ENCODE results near the gene MYMX.

The MYMX gene

DNA sequence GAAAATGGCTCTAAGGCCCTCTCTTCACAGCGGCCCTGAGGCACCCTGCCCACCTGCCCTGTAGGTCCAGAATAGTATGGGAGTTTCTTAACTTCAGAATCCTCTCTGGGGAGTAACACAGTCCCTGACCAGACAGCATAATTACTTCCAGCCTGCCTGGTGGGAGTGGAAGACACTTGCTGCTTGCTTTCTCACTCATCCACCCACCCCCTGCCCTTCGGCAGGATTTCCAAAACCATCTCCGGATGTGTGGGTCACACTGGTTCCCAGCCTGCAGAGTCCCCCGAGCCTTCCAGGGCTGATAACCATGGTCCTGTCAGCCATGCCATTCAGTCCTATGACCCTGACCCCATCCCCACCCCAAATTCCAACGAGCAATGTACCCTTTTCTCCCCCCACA, 12.1 kb downstream of the MYMX start:
- ATAC-seq = no peak
- TF ChIP-seq, protein P1, sequence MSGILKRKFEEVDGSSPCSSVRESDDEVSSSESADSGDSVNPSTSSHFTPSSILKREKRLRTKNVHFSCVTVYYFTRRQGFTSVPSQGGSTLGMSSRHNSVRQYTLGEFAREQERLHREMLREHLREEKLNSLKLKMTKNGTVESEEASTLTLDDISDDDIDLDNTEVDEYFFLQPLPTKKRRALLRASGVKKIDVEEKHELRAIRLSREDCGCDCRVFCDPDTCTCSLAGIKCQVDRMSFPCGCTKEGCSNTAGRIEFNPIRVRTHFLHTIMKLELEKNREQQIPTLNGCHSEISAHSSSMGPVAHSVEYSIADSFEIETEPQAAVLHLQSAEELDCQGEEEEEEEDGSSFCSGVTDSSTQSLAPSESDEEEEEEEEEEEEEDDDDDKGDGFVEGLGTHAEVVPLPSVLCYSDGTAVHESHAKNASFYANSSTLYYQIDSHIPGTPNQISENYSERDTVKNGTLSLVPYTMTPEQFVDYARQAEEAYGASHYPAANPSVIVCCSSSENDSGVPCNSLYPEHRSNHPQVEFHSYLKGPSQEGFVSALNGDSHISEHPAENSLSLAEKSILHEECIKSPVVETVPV (CRISPR knock-in tag; IDR thresholded peaks at IDR 0.05) = no peak
- TF ChIP-seq ESRRG (CRISPR knock-in tag; IDR thresholded peaks at IDR 0.05) (no peak), OSR1 (CRISPR knock-in tag; IDR thresholded peaks at IDR 0.05) (no peak), ZC3H10 (CRISPR knock-in tag; IDR thresholded peaks at IDR 0.05) (no peak), CSDC2 (CRISPR knock-in tag; IDR thresholded peaks at IDR 0.05) (no peak), ISL1 (CRISPR knock-in tag; IDR thresholded peaks at IDR 0.05) (no peak), ZFP3 (CRISPR knock-in tag; IDR thresholded peaks at IDR 0.05) (no peak), ZNF70 (CRISPR knock-in tag; IDR thresholded peaks at IDR 0.05) (no peak), GLIS3 (CRISPR knock-in tag; IDR thresholded peaks at IDR 0.05) (no peak), ARNTL (CRISPR knock-in tag; IDR thresholded peaks at IDR 0.05; ENCODE audit: borderline replicate concordance, low read depth) (no peak), ZFP30 (CRISPR knock-in tag; IDR thresholded peaks at IDR 0.05) (no peak), TOX (CRISPR knock-in tag; IDR thresholded peaks at IDR 0.05; ENCODE audit: borderline replicate concordance) (no peak), ZNF8 (CRISPR knock-in tag; IDR thresholded peaks at IDR 0.05) (no peak), SNAI2 (CRISPR knock-in tag; IDR thresholded peaks at IDR 0.05) (no peak), RARB (CRISPR knock-in tag; IDR thresholded peaks at IDR 0.05) (no peak), BACH2 (CRISPR knock-in tag; IDR thresholded peaks at IDR 0.05; ENCODE audit: borderline replicate concordance) (no peak), TCF4 (CRISPR knock-in tag; IDR thresholded peaks at IDR 0.05; ENCODE audit: borderline replicate concordance) (no peak), ZNF565 (CRISPR knock-in tag; conservative IDR thresholded peaks at IDR 0.05; ENCODE audit: low read depth) (no peak)
- TF ChIP-seq, protein P2, sequence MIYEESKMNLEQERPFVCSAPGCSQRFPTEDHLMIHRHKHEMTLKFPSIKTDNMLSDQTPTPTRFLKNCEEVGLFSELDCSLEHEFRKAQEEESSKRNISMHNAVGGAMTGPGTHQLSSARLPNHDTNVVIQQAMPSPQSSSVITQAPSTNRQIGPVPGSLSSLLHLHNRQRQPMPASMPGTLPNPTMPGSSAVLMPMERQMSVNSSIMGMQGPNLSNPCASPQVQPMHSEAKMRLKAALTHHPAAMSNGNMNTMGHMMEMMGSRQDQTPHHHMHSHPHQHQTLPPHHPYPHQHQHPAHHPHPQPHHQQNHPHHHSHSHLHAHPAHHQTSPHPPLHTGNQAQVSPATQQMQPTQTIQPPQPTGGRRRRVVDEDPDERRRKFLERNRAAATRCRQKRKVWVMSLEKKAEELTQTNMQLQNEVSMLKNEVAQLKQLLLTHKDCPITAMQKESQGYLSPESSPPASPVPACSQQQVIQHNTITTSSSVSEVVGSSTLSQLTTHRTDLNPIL (CRISPR knock-in tag; IDR thresholded peaks at IDR 0.05; ENCODE audit: low read depth) = no peak
- TF ChIP-seq, protein P3, sequence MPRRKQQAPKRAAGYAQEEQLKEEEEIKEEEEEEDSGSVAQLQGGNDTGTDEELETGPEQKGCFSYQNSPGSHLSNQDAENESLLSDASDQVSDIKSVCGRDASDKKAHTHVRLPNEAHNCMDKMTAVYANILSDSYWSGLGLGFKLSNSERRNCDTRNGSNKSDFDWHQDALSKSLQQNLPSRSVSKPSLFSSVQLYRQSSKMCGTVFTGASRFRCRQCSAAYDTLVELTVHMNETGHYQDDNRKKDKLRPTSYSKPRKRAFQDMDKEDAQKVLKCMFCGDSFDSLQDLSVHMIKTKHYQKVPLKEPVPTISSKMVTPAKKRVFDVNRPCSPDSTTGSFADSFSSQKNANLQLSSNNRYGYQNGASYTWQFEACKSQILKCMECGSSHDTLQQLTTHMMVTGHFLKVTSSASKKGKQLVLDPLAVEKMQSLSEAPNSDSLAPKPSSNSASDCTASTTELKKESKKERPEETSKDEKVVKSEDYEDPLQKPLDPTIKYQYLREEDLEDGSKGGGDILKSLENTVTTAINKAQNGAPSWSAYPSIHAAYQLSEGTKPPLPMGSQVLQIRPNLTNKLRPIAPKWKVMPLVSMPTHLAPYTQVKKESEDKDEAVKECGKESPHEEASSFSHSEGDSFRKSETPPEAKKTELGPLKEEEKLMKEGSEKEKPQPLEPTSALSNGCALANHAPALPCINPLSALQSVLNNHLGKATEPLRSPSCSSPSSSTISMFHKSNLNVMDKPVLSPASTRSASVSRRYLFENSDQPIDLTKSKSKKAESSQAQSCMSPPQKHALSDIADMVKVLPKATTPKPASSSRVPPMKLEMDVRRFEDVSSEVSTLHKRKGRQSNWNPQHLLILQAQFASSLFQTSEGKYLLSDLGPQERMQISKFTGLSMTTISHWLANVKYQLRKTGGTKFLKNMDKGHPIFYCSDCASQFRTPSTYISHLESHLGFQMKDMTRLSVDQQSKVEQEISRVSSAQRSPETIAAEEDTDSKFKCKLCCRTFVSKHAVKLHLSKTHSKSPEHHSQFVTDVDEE (CRISPR knock-in tag; IDR thresholded peaks at IDR 0.05) = no peak

DNA sequence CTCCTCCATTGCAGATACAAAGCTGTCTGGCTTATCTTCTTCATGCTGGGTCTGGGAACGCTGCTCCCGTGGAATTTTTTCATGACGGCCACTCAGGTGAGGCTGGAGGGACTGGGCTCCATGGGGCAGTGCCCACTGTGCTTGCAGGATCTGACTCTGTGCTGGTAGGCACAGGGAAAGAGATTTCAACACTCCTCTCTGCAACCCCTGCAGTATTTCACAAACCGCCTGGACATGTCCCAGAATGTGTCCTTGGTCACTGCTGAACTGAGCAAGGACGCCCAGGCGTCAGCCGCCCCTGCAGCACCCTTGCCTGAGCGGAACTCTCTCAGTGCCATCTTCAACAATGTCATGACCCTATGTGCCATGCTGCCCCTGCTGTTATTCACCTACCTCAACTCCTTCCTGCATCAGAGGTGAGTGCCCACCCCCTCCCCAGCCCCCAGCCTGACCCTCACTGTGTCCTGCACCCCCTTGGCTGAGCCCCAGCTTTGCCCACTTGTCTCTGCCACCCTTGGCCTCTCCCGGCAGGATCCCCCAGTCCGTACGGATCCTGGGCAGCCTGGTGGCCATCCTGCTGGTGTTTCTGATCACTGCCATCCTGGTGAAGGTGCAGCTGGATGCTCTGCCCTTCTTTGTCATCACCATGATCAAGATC, 12.8 kb downstream of the MYMX start:
- ATAC-seq = no peak
- TF ChIP-seq ZFP3 (CRISPR knock-in tag; IDR thresholded peaks at IDR 0.05) (no peak), ZNF8 (CRISPR knock-in tag; IDR thresholded peaks at IDR 0.05) (no peak), PPARA (CRISPR knock-in tag; IDR thresholded peaks at IDR 0.05; ENCODE audit: borderline replicate concordance) (no peak), CSDC2 (CRISPR knock-in tag; IDR thresholded peaks at IDR 0.05) (no peak), ZNF70 (CRISPR knock-in tag; IDR thresholded peaks at IDR 0.05) (no peak), ARNTL (CRISPR knock-in tag; IDR thresholded peaks at IDR 0.05; ENCODE audit: borderline replicate concordance, low read depth) (no peak), TOX (CRISPR knock-in tag; IDR thresholded peaks at IDR 0.05; ENCODE audit: borderline replicate concordance) (no peak), RARB (CRISPR knock-in tag; IDR thresholded peaks at IDR 0.05) (no peak), ZC3H10 (CRISPR knock-in tag; IDR thresholded peaks at IDR 0.05) (no peak), ZFP30 (CRISPR knock-in tag; IDR thresholded peaks at IDR 0.05) (no peak), SNAI2 (CRISPR knock-in tag; IDR thresholded peaks at IDR 0.05) (no peak), BACH2 (CRISPR knock-in tag; IDR thresholded peaks at IDR 0.05; ENCODE audit: borderline replicate concordance) (no peak), TCF4 (CRISPR knock-in tag; IDR thresholded peaks at IDR 0.05; ENCODE audit: borderline replicate concordance) (no peak), ISL1 (CRISPR knock-in tag; IDR thresholded peaks at IDR 0.05) (no peak), OSR1 (CRISPR knock-in tag; IDR thresholded peaks at IDR 0.05) (no peak)
- TF ChIP-seq, protein P3 (CRISPR knock-in tag; IDR thresholded peaks at IDR 0.05) = no peak
- TF ChIP-seq, protein P2 (CRISPR knock-in tag; IDR thresholded peaks at IDR 0.05; ENCODE audit: low read depth) = no peak
- TF ChIP-seq, protein P4, sequence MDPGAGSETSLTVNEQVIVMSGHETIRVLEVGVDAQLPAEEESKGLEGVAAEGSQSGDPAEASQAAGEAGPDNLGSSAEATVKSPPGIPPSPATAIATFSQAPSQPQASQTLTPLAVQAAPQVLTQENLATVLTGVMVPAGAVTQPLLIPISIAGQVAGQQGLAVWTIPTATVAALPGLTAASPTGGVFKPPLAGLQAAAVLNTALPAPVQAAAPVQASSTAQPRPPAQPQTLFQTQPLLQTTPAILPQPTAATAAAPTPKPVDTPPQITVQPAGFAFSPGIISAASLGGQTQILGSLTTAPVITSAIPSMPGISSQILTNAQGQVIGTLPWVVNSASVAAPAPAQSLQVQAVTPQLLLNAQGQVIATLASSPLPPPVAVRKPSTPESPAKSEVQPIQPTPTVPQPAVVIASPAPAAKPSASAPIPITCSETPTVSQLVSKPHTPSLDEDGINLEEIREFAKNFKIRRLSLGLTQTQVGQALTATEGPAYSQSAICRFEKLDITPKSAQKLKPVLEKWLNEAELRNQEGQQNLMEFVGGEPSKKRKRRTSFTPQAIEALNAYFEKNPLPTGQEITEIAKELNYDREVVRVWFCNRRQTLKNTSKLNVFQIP (CRISPR knock-in tag; IDR thresholded peaks at IDR 0.05; ENCODE audit: borderline replicate concordance, low read depth) = no peak
- TF ChIP-seq, protein P1 (CRISPR knock-in tag; IDR thresholded peaks at IDR 0.05) = no peak
